ENCODE results near the gene FOXE3. TPM values are rescaled to one million over a fixed set of nuclear protein-coding genes. Genes with fewer than 3 reads are reported as not detected.

FOXE3 gene
- total RNA-seq = under 0.01 TPM in 1 of 2 replicates, not detected in the other

DNA sequence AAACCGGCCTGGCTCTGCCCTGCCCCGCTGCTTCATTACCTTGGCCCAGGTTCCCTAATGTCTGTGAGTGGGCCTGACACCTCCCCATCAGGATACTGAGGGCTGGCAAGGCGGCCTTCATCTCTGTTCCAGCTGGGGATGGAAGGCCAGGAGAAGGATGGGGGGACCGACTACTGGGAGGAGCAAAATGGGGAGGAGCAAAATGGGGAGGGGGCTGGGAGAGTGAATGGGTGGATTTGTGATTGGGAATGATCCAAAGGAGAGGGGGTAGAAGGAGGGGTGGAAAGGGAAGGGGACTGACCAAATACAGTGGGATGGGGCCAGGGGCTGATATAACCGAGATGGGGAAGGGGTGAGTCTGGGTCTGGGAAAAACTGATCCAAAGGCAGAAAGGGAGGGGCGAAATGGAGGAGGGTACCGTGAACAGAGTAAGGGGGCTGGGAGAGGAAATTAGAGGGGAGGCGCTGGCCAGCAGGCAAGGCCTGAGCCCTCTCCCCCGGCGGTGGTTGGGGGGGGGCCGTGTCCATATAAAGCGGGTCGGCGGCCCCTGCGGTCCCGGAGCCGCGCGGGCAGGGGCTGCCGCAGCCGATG is at the start of gene FOXE3:
Gene FOXE3 (plus strand): TSS at position 558 of the 591 bp plus-strand sequence. CDS start 31 bp downstream, at position 589.

GRCh38 chr1:47437447-47438164 is 21.5 kb downstream of the FOXE3 start, which contains the start of gene FOXD2:
Gene FOXD2, plus strand, starts transcription at chr1:47438044. Its CDS starts 92 bp downstream, at chr1:47438136.

Other genes with a start within 250 kb of the FOXE3 start
- gene PDZK1IP1, start 226.2 kb upstream of the FOXE3 start, total RNA-seq = 0.68 and 12.2 TPM in 2 replicates
- gene TAL1, start 184.1 kb upstream of the FOXE3 start, total RNA-seq = under 0.01 TPM in 1 of 2 replicates, not detected in the other
- gene STIL, start 102.1 kb upstream of the FOXE3 start, total RNA-seq = 1.0 and 1.4 TPM in 2 replicates
- gene CMPK1, start 82.5 kb upstream of the FOXE3 start, total RNA-seq = 99.1 and 131 TPM in 2 replicates
- gene FOXD2, start 21.8 kb downstream of the FOXE3 start, total RNA-seq = under 0.01 and 0.07 TPM in 2 replicates

Data from nasal cavity respiratory epithelium epithelial cell of viscerocranial mucosa (primary cell).